ENCODE results near the gene XKR7.

DNA sequence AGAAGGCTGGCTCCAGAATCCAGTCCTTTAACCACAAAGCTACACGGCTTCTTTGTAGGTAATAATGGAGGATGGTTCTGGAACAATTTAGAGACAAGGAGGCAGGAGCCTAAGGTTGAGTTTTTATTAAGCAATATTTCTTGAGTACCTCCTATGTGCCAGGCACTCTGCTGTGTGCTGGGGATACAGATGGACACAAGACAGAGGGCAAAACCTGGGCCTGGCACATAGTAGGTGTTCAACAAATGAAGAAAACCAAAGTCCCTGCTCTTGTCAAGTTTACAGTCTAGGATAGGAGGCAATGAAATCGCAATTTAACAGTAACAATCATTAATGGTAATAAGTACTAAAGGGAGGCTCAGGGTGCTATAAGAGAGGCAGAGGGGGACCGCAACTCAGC is 59.7 kb downstream of the XKR7 start:
- TF ChIP-seq CTCF (IDR thresholded peaks at IDR 0.05) (no peak), ZFX (IDR thresholded peaks at IDR 0.05; ENCODE audit: borderline replicate concordance) (no peak)
